HT1080 (cell line): ENCODE results near the gene ASAP2. TPM values are rescaled to one million over a fixed set of nuclear protein-coding genes. Genes with fewer than 3 reads are reported as not detected.
A peak's percentile ranks its signal among the peaks of the same experiment; 100 is the strongest.

Source experiments
- DNase-seq: peaks from one replicate; pipeline ENCODE4 v3.0.0-alpha.2; 2015; ENCODE audit warnings: low read depth
- total RNA-seq: library from RNA; depleted of rRNA; stranded (reverse); fragments of >200 nt; shearing (Covaris generic); gene quantifications from 2 replicates; pipeline ENCODE4 v1.2.3, GENCODE V29; 2014

ASAP2 gene
- total RNA-seq, 1 experiment from 2014 or later = 24.0 TPM

DNA sequence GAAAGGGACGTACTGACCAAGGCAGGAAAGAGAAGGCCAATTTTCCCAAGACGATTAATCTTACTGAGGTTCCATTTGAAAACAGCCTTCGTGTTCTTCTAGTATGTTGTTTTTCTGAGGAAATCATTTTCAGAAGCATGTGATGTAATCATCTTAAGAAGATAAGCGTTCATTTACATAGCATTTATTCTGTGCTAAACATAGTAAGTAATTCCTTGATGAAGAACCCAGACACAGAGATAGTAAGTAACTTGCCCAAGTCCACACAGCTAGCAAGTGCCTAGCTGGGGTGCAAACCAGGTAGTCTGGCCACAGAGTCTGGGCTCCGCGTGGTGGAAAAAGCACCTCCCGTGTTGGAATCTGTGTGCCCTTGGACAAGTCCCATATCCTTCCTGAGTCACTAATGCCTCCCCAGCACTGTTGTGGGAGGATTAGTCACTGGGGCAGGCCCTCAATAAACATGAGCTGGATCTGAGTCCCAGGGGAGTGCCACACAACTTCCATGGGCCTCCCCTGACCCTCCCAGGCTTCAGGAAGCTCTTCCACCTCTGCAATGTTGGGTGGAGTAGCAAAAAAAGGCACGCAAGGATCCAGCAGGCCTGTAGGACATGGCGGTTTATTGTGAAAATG, 26.9 kb upstream of the ASAP2 start:
- peak; percentile 98 for DNase-seq

DNA sequence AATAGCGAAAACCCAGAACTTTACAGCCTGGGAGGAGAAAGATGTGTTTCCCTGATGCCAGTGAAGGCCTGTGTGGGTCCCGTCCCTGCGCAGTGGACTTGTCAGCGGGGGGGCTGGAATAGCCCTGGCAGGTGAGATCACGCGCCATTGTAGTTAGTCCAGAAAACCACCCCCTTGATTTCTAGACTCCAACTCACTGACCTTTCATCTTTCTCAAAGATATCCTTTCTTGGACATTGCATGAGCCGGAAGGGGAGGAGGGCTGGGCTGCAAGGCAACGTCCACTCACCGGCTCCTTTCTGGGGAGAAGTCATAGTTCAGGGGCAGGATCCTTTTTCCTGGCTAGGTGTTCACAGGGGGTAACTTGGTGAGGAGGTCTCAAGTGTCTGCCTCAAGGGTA, 22.3 kb upstream of the ASAP2 start:
- no peak for DNase-seq

DNA sequence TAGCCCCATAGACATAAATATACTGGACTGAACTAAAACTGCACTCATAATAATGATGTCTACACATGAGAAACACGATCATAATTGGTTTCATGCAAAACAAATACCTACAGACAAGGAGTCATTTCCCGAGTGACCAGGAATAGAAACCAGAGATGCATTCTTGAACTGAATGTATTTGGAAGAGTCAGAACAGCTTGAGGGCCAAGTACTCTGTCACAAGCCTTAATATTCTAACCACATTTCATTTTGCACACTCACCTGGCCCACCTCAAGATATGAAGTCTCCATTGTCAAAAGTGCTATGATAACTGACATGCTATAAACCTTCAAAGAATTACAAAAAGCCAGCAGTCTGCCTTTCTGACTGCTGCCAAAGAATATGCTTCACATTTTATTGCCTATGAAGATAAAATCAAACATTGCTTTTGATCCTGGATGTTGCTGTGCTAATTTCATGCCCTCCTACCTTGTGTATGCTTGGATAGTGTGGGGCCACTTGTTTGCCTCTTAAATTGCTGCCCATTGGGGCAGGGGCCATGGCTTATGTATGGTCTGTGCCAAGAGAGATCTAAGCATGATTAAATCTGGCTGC, 18.9 kb upstream of the ASAP2 start:
- no peak for DNase-seq

DNA sequence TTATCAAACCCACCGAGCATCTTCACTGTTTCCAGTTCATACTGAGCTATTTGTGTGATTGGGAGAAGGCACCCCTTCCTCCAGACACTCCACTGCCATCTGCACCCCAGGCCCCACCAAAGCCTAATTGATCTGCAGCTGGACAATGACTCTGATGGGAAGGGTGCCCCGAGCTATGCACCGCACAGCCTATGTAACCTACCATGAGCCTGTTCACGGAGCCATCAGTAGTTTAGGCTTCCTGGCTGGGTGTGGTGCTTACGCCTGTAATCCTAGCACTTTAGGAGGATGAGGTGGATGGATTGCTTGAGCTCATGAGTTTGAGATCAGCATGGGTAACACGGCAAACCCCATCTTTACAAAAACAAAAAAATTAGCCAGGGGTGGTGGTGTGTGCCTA, 17.8 kb upstream of the ASAP2 start:
- DNase-seq = no peak

DNA sequence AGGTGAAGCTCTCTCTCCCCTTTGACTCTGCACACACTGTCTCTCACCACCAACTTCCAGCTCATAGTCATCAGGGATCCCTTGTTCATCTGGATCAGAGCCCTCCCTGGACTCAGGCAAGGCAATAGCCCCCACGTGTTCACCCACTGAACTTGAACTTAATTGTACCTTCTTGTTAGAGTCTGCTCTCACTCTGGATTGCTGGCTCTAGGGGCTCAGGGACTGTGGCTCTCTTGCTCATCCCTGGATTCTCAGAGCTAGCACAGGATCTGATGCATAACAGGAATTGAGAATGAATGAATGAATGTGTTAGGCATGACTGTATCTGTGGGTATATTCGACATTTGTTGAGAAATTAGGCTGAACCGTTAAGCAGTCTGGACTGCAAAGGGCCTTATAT, 16.7 kb upstream of the ASAP2 start:
- DNase-seq = no peak

DNA sequence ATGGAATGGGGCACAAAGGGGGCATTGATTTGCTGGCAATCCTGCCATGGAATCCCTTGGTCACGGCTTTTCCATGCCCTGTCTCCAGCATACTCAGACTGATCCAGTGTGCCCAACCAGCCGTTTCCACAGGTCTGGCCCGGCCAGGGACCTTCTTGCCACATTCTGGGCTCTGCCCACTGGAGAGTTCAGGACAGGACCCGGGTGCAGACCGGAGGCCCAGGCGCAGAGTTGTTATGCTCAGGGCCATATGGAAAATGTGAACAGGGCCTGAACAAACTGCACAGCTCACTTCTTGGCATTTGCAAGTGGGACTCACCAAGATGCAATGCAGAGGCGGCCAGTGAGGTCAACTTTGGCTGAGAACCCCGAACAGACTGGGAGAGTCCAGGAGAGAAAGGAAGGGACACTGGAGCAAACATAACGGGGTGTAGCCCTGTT, 15.6 kb upstream of the ASAP2 start:
- peak; percentile 75 for DNase-seq

DNA sequence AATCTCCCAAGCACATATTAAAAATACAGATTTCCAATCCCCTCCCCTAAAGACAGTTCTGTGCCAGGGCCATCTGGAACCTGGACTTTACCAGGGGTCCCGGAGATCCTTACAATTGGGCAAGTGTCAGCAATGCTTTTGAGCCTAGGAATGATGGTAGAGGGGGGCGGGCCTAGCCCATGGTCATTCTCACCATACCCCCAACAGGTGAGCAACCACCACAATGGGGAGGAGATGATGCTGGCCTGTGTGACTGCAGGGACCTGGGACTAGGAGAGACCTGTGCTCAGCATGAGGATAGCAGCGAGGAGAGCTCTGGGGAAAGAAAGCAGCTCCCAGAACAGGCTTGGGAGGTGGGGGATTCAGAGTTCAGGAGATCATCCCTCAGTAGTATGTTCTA, 13.9 kb upstream of the ASAP2 start:
- no peak for DNase-seq

DNA sequence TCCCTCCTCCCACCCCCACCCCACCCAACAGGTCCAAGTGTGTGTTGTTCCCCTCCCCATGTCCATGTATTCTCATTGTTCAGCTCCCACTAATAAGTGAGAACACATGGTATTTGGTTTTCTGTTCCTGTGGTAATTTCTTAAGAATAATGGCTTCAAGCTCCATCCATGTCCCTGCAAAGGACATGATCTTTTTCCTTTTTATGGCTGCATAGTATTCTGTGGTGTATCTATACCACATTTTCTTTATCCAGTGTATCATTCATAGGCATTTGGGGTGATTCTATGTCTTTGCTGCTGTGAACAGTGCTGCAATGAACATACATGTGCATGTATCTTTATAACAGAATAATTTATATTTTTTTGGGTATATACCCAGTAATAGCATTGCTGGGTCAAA, 12.3 kb upstream of the ASAP2 start:
- no peak for DNase-seq

DNA sequence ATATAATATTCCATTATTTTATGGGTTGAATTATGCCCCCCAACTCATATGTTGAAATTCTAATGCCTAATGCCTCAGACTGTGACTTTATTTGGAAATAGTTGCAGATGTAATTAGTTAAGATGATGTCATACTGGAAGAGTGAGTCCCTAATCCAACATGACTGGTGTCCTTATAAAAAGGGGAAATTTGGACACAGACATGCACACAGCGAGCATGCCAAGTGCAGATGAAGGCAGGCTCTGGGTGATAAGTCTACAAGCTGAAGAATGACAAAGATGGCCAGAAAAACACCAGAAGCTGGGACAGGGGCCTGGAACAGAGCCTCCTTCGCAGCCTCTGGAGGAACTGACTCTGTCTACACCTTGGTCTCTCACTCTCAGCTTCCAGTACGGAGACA, 10.0 kb upstream of the ASAP2 start:
- no peak for DNase-seq

DNA sequence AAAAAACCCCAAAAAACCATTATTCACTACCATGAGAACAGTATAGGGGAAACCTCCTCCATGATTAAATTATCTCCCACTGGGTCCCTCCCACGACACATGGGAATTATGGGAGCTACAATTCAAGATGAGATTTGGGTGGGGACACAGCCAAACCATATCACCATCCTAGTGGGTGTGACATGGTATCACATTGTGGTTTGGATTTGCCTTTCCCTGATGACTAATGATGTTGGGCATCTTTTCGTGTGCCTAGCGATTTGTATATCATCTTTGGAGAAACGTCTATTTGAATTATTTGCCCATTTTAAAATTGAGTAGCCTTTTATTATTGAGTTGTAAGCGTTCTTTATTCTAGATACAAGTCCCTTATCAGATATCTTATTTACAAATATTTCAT, 8.7 kb upstream of the ASAP2 start:
- DNase-seq = no peak

DNA sequence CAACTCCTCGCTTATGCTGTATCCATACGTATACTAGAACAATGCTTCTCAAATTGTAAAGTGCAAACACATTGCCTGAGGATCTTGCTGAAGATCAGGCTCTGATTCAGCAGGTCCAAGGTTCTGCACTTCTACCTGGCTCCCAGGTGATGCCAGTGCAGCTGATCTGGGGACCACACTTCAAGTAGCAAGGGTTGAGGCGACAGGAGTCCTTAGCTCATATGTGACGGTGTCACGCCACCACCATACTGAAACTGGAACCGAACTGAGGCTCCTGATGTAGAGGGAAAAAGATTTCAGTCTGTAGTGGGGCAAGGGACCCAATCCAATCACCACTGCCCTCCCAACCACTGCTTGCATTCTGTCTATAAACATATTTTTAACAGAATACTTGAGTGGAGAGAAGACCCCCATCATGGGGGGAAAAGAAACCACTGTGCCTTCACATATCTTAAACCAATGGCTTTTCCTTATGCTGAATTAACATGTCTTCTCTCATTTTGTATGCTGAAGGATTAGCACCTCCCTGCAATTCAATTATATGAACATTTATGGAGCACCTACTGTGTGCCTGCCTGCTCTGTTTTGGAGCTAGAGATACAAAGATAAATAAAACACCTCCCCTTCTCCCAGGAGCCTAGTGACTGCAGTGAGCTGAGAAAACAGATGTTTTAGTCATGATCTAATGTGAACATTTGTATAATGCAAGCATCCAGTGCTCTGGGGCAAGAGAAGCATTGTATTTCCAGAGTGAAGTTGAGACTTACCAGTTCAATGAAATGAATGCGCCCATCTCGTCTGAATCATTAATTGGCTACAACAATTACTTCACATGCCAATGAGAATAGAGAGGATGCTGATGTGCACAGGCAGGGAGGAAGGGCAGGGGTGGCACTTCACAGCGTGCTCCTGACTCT, 6.6 kb upstream of the ASAP2 start:
- DNase-seq = no peak

DNA sequence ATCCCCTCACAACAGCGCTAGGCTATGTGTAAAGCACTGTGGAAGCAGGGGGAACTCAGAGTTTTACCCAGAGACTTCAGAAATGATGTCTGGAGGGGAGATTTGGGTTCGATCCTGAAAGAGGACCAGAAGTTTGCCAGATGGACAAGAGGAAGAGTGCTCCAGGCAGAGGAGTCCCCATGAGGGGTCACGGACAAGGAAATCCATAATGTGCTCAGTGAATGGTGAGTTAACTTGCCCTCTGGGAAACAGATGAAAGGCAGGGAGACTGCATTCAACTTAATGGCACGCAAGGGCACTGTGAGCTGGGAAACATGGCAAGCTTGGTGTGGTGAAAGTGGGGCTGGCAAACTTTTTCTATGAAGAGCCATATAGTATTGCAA, 6.0 kb upstream of the ASAP2 start:
- no peak for DNase-seq

DNA sequence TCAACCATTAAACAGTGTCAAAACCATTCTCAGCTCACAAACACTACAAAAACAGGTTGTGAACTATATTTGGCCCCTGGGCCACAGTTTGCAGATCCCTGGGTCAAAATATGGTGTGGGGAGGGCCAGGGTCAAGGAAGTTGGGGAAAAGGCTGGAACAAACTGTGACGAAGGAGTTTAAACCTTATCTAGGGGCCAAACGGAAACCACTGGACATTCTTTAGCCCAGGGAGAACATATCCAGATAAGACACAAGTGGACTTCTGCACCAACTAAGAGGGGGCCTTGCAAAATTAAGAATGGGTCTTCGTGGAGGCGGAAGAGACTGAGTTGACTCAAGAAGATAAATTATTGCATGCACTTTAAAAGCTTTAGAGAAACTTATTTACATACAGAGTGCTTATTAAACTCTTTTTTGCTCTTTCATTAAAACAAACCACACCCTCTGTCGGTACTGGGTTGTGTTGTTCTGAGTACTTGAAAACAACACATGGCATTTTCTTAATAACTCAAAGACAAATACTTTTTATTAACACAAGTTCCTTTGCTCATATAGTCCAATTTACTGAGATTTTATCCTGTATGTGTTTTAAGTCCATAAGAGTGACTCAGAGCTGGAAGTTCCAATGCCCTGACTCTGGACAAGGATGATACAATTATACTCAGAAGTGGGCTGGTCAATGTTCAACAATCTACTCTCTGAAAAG, 5.3 kb upstream of the ASAP2 start:
- peak; percentile 68 for DNase-seq

DNA sequence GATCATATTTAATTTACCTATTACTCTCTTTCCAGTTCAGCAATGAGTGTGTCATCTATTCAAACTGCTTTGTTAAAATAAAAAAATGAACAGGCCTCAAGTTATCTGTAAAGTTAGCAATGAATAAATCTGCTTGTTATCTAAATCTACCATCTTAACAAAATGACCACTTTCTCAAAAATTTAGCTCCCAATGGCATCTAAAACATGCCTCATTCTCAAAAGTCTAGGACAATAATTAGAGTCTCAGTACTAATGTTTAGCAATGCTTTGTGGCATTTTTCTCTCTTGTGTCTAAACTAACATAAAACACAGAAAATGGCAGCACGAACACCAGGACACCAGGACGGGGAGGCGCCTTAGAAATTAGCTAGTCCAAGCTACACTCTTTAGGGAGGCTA, 3.6 kb upstream of the ASAP2 start:
- no peak for DNase-seq

DNA sequence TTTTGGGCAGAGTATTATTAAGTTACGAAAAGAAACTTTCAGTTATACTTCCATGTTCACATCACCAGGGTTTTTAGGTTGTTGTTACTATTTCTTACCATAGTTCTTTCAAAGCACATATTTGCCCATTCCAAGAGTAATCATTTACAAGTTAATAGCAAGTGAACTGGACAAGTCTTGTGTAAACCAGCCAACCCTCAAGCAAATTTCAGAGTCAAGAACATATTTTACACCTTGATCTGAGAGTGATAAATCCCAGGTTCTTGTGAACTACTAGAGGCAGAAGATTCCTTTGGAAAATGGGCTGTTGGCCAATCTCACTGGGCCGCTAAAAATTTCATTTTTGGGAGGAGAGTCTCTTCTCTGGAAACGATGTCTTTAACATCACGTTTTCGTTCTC, 2.7 kb upstream of the ASAP2 start:
- DNase-seq = no peak

DNA sequence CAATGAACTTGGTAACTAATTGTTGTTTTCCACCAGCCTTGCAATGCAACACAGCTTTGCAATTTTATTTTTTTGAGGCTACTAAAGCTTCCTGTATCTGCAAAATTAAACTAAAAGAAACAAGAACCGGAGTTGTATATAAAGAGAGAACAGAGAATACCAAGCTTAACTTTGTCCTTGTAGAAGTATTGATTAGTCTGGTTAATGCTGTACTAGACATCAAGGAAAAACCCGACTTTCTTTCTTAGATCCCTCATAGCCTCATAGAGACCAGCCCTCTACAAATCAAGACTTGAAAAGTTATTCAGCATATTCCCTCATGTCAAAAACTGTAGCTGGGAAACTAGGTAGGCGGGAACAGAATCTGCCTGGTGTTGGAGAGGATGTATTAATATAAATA, 1.7 kb upstream of the ASAP2 start:
- no peak for DNase-seq

DNA sequence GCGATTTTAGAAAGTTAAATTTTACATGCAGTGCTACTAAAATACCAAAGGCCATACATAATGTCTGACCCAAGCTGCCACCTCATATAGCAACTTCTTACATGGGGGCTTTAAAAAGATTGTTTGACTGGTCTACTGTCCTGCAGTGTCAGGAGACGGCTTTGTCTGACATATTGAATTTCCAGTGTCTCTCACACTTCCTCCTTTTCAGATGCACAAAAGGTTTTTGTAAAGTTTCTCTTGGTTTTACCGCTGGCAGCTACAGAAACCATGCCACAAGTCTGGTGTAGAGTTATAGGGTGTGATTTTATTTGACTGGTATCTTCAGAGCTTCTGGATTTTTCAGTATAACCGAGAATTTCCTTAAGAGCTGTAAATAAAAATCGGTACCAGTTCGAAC, 1.1 kb upstream of the ASAP2 start:
- no peak for DNase-seq

DNA sequence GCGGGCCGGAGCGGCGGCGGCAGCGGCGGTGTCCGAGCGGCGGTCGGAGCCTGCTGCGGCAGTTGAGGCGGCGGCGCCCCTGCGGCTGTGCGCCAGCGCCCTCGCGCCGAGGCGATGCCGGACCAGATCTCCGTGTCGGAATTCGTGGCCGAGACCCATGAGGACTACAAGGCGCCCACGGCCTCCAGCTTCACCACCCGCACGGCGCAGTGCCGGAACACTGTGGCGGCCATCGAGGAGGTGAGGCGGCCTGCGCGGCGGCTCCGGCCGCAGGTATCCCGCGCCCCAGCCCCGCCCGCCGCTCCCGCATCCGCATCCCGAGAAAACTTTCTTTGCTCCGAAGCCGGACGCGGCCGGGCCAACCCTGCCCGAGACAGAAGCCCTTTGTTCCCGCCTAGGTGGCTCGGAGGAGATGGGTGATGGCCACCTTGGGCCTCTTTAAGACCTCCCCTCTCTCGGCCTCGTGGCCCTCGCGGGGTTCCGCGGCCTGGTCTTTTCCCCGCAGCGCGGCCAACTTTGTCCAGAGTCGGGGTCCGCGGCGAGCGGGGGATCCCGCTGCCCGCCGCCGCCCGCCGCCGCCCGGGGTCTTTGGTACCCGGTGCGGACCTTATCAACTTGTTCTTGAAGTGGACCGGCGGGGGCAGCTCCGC, 504 bp downstream of the ASAP2 start:
- no peak for DNase-seq

DNA sequence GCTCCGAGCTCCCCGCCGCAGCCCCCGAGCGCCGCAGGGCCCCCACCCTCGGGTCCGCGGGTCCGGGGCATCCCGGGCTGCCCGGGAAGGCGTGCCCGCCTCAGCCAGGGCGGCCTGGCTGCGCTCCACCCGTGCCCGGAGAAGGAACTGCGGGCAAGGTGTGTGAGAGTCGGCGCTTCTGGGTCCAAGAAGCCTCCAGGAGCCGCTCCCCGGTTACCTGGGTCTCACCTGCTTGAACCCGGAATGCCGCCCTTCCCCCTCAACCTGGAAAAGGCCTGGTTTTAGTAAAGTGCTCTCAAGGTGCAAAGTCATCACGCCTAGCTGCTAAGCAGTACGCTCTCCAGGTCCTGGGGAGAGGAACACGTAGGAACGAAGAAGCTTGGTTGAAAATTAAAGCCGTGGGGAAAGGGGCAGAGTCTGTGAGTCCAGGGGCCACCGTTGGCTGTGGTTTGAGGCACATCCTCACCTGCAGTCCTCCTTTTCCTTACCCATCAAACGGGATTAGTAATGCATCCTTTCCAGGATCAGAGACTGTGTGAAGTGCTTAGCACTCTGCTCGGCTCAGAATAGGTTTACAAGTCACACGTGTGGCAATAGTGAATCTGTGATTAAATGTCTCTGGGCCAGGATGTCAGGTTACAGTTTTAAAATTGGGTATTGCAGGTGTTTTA, 1.2 kb downstream of the ASAP2 start:
- peak; percentile 48 for DNase-seq

DNA sequence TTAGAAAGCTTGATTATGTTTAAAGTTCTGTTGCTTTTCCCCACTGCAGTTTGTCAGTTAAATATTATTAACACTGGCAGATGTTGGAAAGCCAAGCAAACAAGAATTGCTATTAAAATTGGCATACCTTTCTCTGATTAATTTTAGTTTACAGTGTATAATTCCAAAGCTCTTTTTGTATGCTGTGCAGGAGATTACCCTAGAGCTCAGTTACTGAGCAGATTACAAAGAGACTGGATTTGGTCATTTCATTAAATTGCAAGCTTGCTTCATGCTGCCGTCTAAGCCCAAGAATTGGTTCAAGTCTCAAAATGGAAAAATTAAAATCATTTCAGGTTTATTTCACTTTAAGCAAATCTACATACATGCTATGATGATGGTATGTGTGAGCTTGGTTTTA, 2.3 kb downstream of the ASAP2 start:
- no peak for DNase-seq

DNA sequence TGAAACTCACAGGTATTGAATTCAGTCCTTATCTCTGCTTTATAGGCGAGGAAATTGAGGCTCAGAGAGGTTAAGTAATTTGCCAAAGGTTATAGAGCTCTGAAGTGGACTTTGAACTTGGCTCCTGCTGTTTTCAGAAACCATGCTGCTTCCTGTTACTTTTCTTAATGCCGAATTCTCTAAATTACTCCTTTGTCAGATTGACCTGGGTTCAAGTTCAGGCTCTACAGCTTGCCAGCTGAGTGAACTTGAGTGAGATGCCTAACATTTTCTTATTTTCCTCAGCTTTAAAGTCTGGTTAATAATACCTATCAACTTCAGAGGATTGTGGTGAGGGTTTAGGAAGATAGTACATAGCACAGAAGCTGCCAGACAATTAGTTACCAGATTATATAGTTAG, 3.4 kb downstream of the ASAP2 start:
- no peak for DNase-seq
